Loucy (cell line): ENCODE data around the gene CSPG4.
A peak's percentile ranks its signal among the peaks of the same experiment; 100 is the strongest.
"Not testable (repeated sequence)": the region's sequence is repeated elsewhere in the genome, so short reads cannot be mapped to it uniquely, and the experiment has no call there.

ENCODE experiments used
- H2AFZ ChIP-seq: fragments of 200-600 bp; sonication (generic); 2 replicates; pipeline ENCODE4 v1.6.0; 2016; ENCODE audit warnings: antibody characterized with exemption, mild to moderate bottlenecking, low read length, moderate library complexity
- H3F3A ChIP-seq: fragments of 200-600 bp; 2 replicates; pipeline ENCODE4 v1.6.0; 2016; ENCODE audit warnings: antibody characterized with exemption, low read depth, mild to moderate bottlenecking
- H3K27me3 ChIP-seq: fragments of 200-600 bp; sonication (generic); 2 replicates; pipeline ENCODE4 v1.6.1; 2014; ENCODE audit warnings: low read length, mild to moderate bottlenecking; ENCODE audit not compliant: insufficient read depth, poor library complexity, severe bottlenecking
- H3K36me3 ChIP-seq: fragments of 200-600 bp; sonication (generic); 2 replicates; pipeline ENCODE4 v1.6.1; 2016; ENCODE audit warnings: low read length; ENCODE audit not compliant: insufficient read depth
- H3K4me1 ChIP-seq: fragments of 200-600 bp; sonication (generic); 2 replicates; pipeline ENCODE4 v1.5.1; 2014; ENCODE audit warnings: low read length, mild to moderate bottlenecking; ENCODE audit not compliant: insufficient read depth, poor library complexity, severe bottlenecking
- H3K4me2 ChIP-seq: fragments of 200-600 bp; sonication (generic); 2 replicates; pipeline ENCODE4 v1.6.0; 2014; ENCODE audit warnings: antibody characterized with exemption, low read length, low read depth, mild to moderate bottlenecking; ENCODE audit not compliant: poor library complexity, severe bottlenecking
- H3K4me3 ChIP-seq: fragments of 200-600 bp; sonication (generic); 2 replicates; pipeline ENCODE4 v1.5.1; 2014; ENCODE audit warnings: low read length, mild to moderate bottlenecking, mixed read lengths; ENCODE audit not compliant: poor library complexity, severe bottlenecking
- H3K79me2 ChIP-seq: fragments of 200-600 bp; sonication (generic); 2 replicates; pipeline ENCODE4 v1.6.1; 2014; ENCODE audit warnings: low read length; ENCODE audit not compliant: insufficient read depth
- H3K9ac ChIP-seq: fragments of 200-600 bp; sonication (generic); 2 replicates; pipeline ENCODE4 v1.6.0; 2014; ENCODE audit warnings: mild to moderate bottlenecking, low read depth, low read length, moderate library complexity; ENCODE audit not compliant: poor library complexity, severe bottlenecking
- H3K9me2 ChIP-seq: fragments of 200-600 bp; sonication (generic); replicated peaks from 2 replicates; pipeline ENCODE4 v1.6.1; 2016; ENCODE audit warnings: low read depth, low read length, mixed read lengths
- H3K9me3 ChIP-seq: fragments of 200-600 bp; sonication (generic); 2 replicates; pipeline ENCODE4 v1.6.1; 2014; ENCODE audit warnings: mild to moderate bottlenecking, antibody characterized with exemption, low read length, low read depth; ENCODE audit not compliant: insufficient read depth
- H4K20me1 ChIP-seq: fragments of 200-600 bp; sonication (generic); 2 replicates; pipeline ENCODE4 v1.6.0; 2014; ENCODE audit warnings: antibody characterized with exemption, low read length, mild to moderate bottlenecking; ENCODE audit not compliant: insufficient read depth, poor library complexity, severe bottlenecking
- CTCF ChIP-seq: fragments of 200-600 bp; sonication (generic); conservative IDR thresholded peaks from 2 replicates; pipeline ENCODE4 v1.5.1; 2014; ENCODE audit warnings: mild to moderate bottlenecking, antibody characterized with exemption, low read length
- EZH2phosphoT487 ChIP-seq: fragments of 200-600 bp; IDR thresholded peaks from 2 replicates; pipeline ENCODE4 v1.6.1; 2018; ENCODE audit warnings: antibody characterized with exemption, mild to moderate bottlenecking, moderate library complexity, borderline replicate concordance

CSPG4 gene

GRCh38 chr15:75704263-75704615 lies 8.4 kb downstream of the CSPG4 start:
- Histone ChIP-seq H3K4me3 (no peak overlapping the region), H3K9ac (no peak overlapping the region), H3K4me2 (no peak overlapping the region), H3K4me1 (peaks cover 31% of the 10 kb centered on the region), H3K9me2 (no peaks in the 10 kb centered on the region), H4K20me1 (no peaks in the 10 kb centered on the region), H3K79me2 (no peaks in the 10 kb centered on the region), H3F3A (0 out of 2 replicates have a peak, but pooled peaks cover 2% of the 10 kb centered on the region), H3K36me3 (no peaks in the 10 kb centered on the region), H2AFZ (no peak overlapping the region), H3K27me3 (no peaks in the 10 kb centered on the region), H3K9me3 (no peaks in the 10 kb centered on the region)
- TF ChIP-seq EZH2phosphoT487 (no peak), CTCF (no peak)

- not testable (repeated sequence) for H2AFZ ChIP-seq, H3K9me3 ChIP-seq, H3K36me3 ChIP-seq, H3K4me2 ChIP-seq, H4K20me1 ChIP-seq, H3K79me2 ChIP-seq, H3K9me2 ChIP-seq, H3F3A ChIP-seq, H3K27me3 ChIP-seq, H3K9ac ChIP-seq, H3K4me3 ChIP-seq
- H3K4me1 ChIP-seq = peaks cover 37% of the 10 kb centered on the region
Observed at GRCh38 chr15:75703440-75704262, 9.0 kb downstream of the CSPG4 start.

GRCh38 chr15:75702436-75702835 lies 10.2 kb downstream of the CSPG4 start:
- no peaks in the 10 kb centered on the region for H3K79me2 ChIP-seq
- H3K4me2 ChIP-seq = peak overlapping the region; percentile 50
- H3K36me3 ChIP-seq = no peaks in the 10 kb centered on the region
- H3K9me2 ChIP-seq = no peaks in the 10 kb centered on the region
- no peaks in the 10 kb centered on the region for H3K9me3 ChIP-seq
- H3K27me3 ChIP-seq = no peaks in the 10 kb centered on the region
- no peak overlapping the region for H2AFZ ChIP-seq
- H3K4me3 ChIP-seq = peak overlapping the region; percentile 4
- 0 out of 2 replicates have a peak, but pooled peaks cover 2% of the 10 kb centered on the region for H3F3A ChIP-seq
- TF ChIP-seq CTCF (no peak), EZH2phosphoT487 (no peak)
- peak overlapping the region; percentile 67 for H3K9ac ChIP-seq
- peaks cover 40% of the 10 kb centered on the region for H3K4me1 ChIP-seq
- H4K20me1 ChIP-seq = no peaks in the 10 kb centered on the region

- H3F3A ChIP-seq, H4K20me1 ChIP-seq, H3K79me2 ChIP-seq, H3K9me3 ChIP-seq, H3K9me2 ChIP-seq, H3K27me3 ChIP-seq, H2AFZ ChIP-seq, H3K36me3 ChIP-seq: not testable (repeated sequence)
- H3K4me2 ChIP-seq = peak overlapping the region; percentile 69
- H3K4me3 ChIP-seq = peak overlapping the region; percentile 53
- H3K4me1 ChIP-seq = peaks cover 50% of the 10 kb centered on the region
- H3K9ac ChIP-seq = peak overlapping the region; percentile 67
Observed at GRCh38 chr15:75701071-75702003, 11.3 kb downstream of the CSPG4 start.

- not testable (repeated sequence) for H3K36me3 ChIP-seq, H3K27me3 ChIP-seq, H3F3A ChIP-seq, H2AFZ ChIP-seq, H3K9me2 ChIP-seq, H3K9me3 ChIP-seq, H3K79me2 ChIP-seq, H4K20me1 ChIP-seq
- Histone ChIP-seq H3K9ac (peak overlapping the region; percentile 69), H3K4me1 (peaks cover 62% of the 10 kb centered on the region), H3K4me3 (peak overlapping the region; percentile 53), H3K4me2 (peak overlapping the region; percentile 69)
Observed at GRCh38 chr15:75699961-75700874, 12.4 kb downstream of the CSPG4 start.
